ENCODE measurements around the gene CEP170B. TPM values are rescaled to one million over a fixed set of nuclear protein-coding genes. Genes with fewer than 3 reads are reported as not detected.

CEP170B gene
- polyA plus RNA-seq, 2 of the 4 experiments (the other 2 are of a cell fraction) = 4.5 to 13.5 TPM

- TF ChIP-seq MYC (IDR thresholded peaks at IDR 0.05; ENCODE audit: borderline replicate concordance, low read length) (no peak), FOSB (CRISPR knock-in tag; IDR thresholded peaks at IDR 0.05) (no peak), GATA3 (IDR thresholded peaks at IDR 0.05; ENCODE audit: borderline replicate concordance) (no peak), RNF2 (IDR thresholded peaks at IDR 0.05; ENCODE audit: borderline replicate concordance, low read depth) (no peak), ELK1 (IDR thresholded peaks at IDR 0.05; ENCODE audit: low read depth, low read length) (no peak), HOXB13 (CRISPR knock-in tag; IDR thresholded peaks at IDR 0.05; ENCODE audit: low read depth) (no peak), SREBF2 (IDR thresholded peaks at IDR 0.05) (no peak)
These were observed 67.9 kb downstream of the CEP170B start (continued) for GRCh38 chr14:104932676-104933631.

- TF ChIP-seq PHF8 (IDR thresholded peaks at IDR 0.05; ENCODE audit: borderline replicate concordance, low read depth) = no peak
- no peak for TF ChIP-seq ESRRA (IDR thresholded peaks at IDR 0.05; ENCODE audit: borderline replicate concordance, low read length)
- TF ChIP-seq MAX (IDR thresholded peaks at IDR 0.05) = no peak
- TF ChIP-seq CHD4 (IDR thresholded peaks at IDR 0.05; ENCODE audit: borderline replicate concordance) = no peak
- no peak for TF ChIP-seq EHMT2 (IDR thresholded peaks at IDR 0.05; ENCODE audit: low read depth)
- no peak for TF ChIP-seq KDM1A (IDR thresholded peaks at IDR 0.05; ENCODE audit: low read depth)
- no peak for TF ChIP-seq POLR2A (IDR thresholded peaks at IDR 0.05; ENCODE audit: low read length)
- no peak for TF ChIP-seq MYC (IDR thresholded peaks at IDR 0.05; ENCODE audit: borderline replicate concordance, low read length)
- TF ChIP-seq NR3C1 (IDR thresholded peaks at IDR 0.05) = no peak
- FAIRE-seq (no peak), DNase-seq (ENCODE audit: low read depth in 1 of 2, low spot score in 1 of 2) (no peak), ATAC-seq (peak; percentile 4 to 6; a peak in 4 of 6 replicates)
- POLR2A ChIA-PET = interaction anchor here (1.2 to 3.5 kb wide), 3 partner anchors 36 to 40 kb away, joined by 4 to 22 read pairs (median 9); no protein-coding TSS in a partner anchor
- H3K9me3 ChIP-seq = no peaks in the 10 kb centered on the region
- WGBS (ENCODE audit: missing lambda C conversion rate) = 95% methylated on average over 3 of the region's 42 CpGs
- H3K27ac ChIP-seq = peak overlapping the region; percentile 79 to 92
- H3K4me2 ChIP-seq = peak overlapping the region; percentile 96
- CTCF ChIA-PET = interaction anchor here (0.8 to 8.8 kb wide), 17 partner anchors 9 to 166 kb away, joined by 3 to 86 read pairs (median 5); partner anchors contain the start of gene PLD4
- peaks cover 7% of the 10 kb centered on the region; the same call in 1 of the 3 replicates for H3K4me1 ChIP-seq
- H3K4me3 ChIP-seq = peak overlapping the region; percentile 48
These were observed 69.0 kb downstream of the CEP170B start for GRCh38 chr14:104933746-104934733.

- peaks cover 7% of the 10 kb centered on the region; the same call in 1 of the 3 replicates for H3K4me1 ChIP-seq
- DNase-seq (ENCODE audit: low read depth in 1 of 2, low spot score in 1 of 2) (no peak), FAIRE-seq (no peak), ATAC-seq (peak; percentile 1 to 6; a peak in 2 of 6 replicates)
- TF ChIP-seq BCL3 (IDR thresholded peaks at IDR 0.05) (no peak), USF2 (IDR thresholded peaks at IDR 0.05) (no peak), RCOR1 (IDR thresholded peaks at IDR 0.05; ENCODE audit: low read depth, low read length) (no peak), NFE2L2 (conservative IDR thresholded peaks at IDR 0.05; ENCODE audit: low read length) (no peak), CHD4 (IDR thresholded peaks at IDR 0.05; ENCODE audit: borderline replicate concordance) (no peak), HMGXB4 (CRISPR knock-in tag; IDR thresholded peaks at IDR 0.05; ENCODE audit: borderline replicate concordance) (no peak), EHF (CRISPR knock-in tag; IDR thresholded peaks at IDR 0.05) (no peak), MAX (IDR thresholded peaks at IDR 0.05) (no peak), TFCP2L1 (CRISPR knock-in tag; IDR thresholded peaks at IDR 0.05) (no peak)
- POLR2A ChIA-PET = interaction anchor here (2.5 to 3.5 kb wide), 2 partner anchors 35 to 38 kb away, joined by 9 to 22 read pairs; no protein-coding TSS in a partner anchor
- no peak overlapping the region for H3K4me3 ChIP-seq
- no peak overlapping the region for H3K4me2 ChIP-seq
- 72% methylated on average over 3 of the region's 3 CpGs for WGBS (ENCODE audit: missing lambda C conversion rate)
- H3K27ac ChIP-seq = no peak overlapping the region
- CTCF ChIA-PET = interaction anchor here (0.8 to 8.8 kb wide), 11 partner anchors 10 to 167 kb away, joined by 3 to 86 read pairs (median 6); partner anchors contain the start of gene PLD4
- no peaks in the 10 kb centered on the region for H3K9me3 ChIP-seq
These were observed 70.1 kb downstream of the CEP170B start for GRCh38 chr14:104935026-104935650.
